SU-DHL-6 (cell line): Measurements from ENCODE around the gene NUDT14.

Experiments
- EZH2phosphoT487 ChIP-seq: fragments of 200-600 bp; sonication (generic), shearing (Covaris generic); conservative IDR thresholded peaks from 2 replicates; pipeline ENCODE4 v1.6.1; 2018; ENCODE audit warnings: mild to moderate bottlenecking, antibody characterized with exemption, low read length, moderate library complexity, mixed read lengths
- TF ChIP-seq, protein P1 (sequence below): fragments of 200-600 bp; sonication (generic); IDR thresholded peaks from one replicate; pipeline ENCODE4 v1.5.1; 2017; ENCODE audit warnings: antibody characterized with exemption, mild to moderate bottlenecking, low read length, moderate library complexity; ENCODE audit not compliant: insufficient read depth, poor library complexity, severe bottlenecking

DNA sequence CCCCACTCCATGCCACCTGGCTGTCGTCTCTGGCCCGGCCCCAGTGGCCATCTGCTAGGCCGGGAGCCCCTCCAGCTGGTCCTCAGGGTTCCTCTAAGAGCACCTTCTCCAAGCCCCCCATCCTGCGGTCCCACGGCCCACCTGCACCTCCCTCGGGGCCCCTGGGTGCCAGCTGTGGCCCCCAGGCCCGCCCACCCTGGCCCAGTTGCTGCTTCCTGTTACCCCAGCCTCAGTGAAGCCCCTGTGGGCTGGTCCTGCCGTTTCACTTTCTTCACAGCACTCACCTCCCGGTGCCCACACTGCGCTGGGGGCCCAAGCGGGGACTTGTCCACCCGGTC is 27.6 kb upstream of the NUDT14 start:
- TF ChIP-seq, protein P1, sequence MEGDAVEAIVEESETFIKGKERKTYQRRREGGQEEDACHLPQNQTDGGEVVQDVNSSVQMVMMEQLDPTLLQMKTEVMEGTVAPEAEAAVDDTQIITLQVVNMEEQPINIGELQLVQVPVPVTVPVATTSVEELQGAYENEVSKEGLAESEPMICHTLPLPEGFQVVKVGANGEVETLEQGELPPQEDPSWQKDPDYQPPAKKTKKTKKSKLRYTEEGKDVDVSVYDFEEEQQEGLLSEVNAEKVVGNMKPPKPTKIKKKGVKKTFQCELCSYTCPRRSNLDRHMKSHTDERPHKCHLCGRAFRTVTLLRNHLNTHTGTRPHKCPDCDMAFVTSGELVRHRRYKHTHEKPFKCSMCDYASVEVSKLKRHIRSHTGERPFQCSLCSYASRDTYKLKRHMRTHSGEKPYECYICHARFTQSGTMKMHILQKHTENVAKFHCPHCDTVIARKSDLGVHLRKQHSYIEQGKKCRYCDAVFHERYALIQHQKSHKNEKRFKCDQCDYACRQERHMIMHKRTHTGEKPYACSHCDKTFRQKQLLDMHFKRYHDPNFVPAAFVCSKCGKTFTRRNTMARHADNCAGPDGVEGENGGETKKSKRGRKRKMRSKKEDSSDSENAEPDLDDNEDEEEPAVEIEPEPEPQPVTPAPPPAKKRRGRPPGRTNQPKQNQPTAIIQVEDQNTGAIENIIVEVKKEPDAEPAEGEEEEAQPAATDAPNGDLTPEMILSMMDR, result no peak
- no peak for TF ChIP-seq EZH2phosphoT487
